Spleen (tissue), 7 donors: Measurements from ENCODE around the gene MYO5B.

ENCODE experiments used
- CTCF ChIP-seq, 11 experiments: fragments of 200-600 bp in 7 of 11; fragments of 450-650 bp in 4 of 11; sonication (generic) in 4 of 11; IDR thresholded peaks in 8 of 11; conservative IDR thresholded peaks in 3 of 11; 1 replicate in 7 of 11; 2 replicates in 4 of 11; pipeline versions ENCODE4 v1.4.0 to v1.8.0; 2016 to 2021; ENCODE audit warnings: antibody characterized with exemption in 11 of 11, inconsistent platforms in 4 of 11, mild to moderate bottlenecking in 1 of 11
- POLR2A ChIP-seq, 3 donors: fragments of 450-650 bp; IDR thresholded peaks; one replicate each; pipeline ENCODE4 v1.5.1; 2017; ENCODE audit warnings: antibody characterized with exemption in 3 of 3, mild to moderate bottlenecking in 1 of 3
- donor health status: DM: no; HTN: no; CAD: no; lungs with moderate emphysema.
- donor health status: DM: no; HTN: no; CAD: no.
- donor health status: DM: no; HTN: no; CAD: no.

GRCh38 chr18:49866680-49867079 lies 328.3 kb downstream of the MYO5B start:
- TF ChIP-seq CTCF (IDR thresholded peaks at IDR 0.05 in 8 of 11, conservative IDR thresholded peaks at IDR 0.05 in 3 of 11) (no peak), POLR2A (IDR thresholded peaks at IDR 0.05) (no peak)
